T47D (cell line): Measurements from ENCODE around the gene UBE2O.

Source experiments
- DNase-seq, 2 experiments: peaks; one replicate each; pipeline versions ENCODE4 v3.0.0 to v3.0.0-alpha.2; 2011 to 2012; ENCODE audit warnings: low read depth in 1 of 2, low spot score in 1 of 2
- JUND ChIP-seq: IDR thresholded peaks from 2 replicates; pipeline ENCODE4 v1.6.1; 2012; ENCODE audit warnings: low read depth
- in situ Hi-C: cut with HindIII; loops from 2 replicates; pipeline ENCODE4 v1.10.0; 2016; ENCODE audit warnings: low sequenced_read_pairs, low pct_unique_long_range_greater_than_20kb

Gene UBE2O

GRCh38 chr17:76452660-76453430 is at the start of gene UBE2O:
UBE2O (minus strand) TSS chr17:76453152; CDS start chr17:76453141, 11 bp downstream.
- in situ Hi-C loops: no loop called here
- DNase-seq: peak; percentile 92
- no peak for TF ChIP-seq JUND

- TF ChIP-seq JUND: no peak
- in situ Hi-C loops: no loop called here
- no peak for DNase-seq
These were observed 48.9 kb upstream of the UBE2O start for GRCh38 chr17:76501827-76502307.

DNA sequence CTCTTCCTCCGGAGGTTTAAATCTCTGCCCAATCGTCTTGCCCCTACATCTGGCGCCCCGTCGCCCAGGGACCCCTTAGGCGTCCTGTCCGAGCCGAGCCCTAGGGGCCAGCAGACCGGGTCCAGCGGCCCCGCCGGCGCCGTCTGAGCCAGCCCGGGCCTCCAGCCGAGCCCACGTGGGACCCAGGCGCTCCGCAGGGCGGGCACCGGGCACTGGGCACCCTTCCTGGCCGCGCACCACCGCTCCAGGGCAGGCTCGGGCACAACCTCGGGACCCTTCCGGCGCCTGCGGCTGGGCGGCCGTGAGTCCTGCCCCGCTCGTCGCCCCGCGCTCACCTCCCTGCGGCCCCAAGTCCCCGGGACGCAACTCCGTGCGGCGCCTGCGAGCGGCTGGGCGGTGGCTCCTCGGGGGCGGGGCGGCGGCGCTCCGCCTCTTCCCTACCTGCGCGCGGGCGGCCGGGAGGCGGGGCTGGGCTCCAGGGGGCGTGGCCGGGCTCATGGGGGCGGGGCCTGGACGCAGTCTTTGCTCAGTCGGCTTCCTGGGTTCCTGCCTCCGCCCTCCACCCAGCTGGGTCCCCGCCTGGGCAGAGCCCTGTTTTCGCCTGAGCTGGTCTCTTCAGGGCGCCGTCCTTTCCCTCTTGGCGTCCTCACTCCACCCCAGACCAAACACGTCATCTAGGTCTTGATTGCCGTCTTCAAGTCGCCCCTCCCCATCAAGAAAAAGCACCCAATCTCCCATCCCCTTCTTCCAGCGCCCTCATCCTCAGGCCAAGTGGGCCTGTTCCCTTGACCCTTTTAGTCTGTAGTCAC is 48.3 kb upstream of the UBE2O start, which contains the start of gene RHBDF2:
Gene RHBDF2, minus strand, starts transcription at position 406 of the 809 bp plus-strand sequence. CDS start 19,899 bp downstream, outside the sequence.
- peak; percentile 94 to 99 for DNase-seq
- no peak for TF ChIP-seq JUND
- in situ Hi-C loops: no loop called here

DNA sequence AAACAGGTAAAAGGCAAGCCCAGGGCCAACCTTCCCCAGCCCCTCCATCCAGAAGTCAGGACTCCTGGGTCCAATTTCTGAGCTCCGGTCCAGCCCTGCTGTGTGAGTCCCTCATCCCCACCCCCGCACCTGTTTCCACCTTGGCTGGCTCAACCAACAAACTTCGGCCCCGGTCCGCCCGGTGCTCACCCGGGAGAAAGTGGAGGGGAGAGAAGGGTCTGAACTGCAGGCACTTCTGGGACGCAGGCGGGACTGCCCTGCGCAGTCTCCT is 47.7 kb upstream of the UBE2O start:
- peak in 1 of 2 experiments; percentile 54 for DNase-seq
- in situ Hi-C loops: no loop called here

DNA sequence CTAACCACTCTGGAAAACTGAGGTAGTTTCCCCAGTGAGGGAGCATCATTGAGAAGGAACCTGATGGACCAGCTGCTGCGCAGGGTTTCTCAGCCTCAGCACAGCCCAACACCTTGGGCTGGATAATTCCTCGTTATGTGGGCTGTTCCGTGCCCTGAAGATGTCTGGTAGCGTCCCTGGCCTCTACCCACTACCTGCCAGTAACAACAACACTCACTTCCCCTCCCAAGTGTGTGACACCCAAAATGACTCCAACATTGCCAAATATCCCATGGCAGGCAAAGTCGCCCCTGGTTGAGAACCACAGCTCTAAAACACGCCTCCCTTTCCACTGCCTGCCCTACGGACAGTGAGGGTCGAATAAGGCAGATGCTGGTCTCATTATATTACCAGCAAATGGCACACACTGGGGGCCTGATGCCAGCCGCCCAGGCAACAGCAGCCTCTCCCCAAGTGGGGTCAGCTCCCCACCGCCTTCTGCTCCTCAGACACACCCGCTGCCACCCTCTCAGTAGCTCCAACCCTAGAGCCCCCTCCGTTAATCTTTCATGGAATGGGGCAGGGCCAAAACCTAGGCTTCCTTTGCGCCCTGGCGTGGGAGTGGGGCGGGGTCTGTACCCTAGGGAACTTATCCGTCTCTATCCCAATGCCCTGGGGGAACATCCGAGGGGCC is 47.3 kb upstream of the UBE2O start:
- no peak for TF ChIP-seq JUND
- DNase-seq: no peak

More for the DNA sequence above, 47.7 kb upstream of the UBE2O start:
- no peak for TF ChIP-seq JUND

GRCh38 chr17:76499267-76499667 is 46.3 kb upstream of the UBE2O start:
- in situ Hi-C loops: no loop called here
- DNase-seq: no peak
- TF ChIP-seq JUND: no peak

More for the DNA sequence above, 47.3 kb upstream of the UBE2O start:
- in situ Hi-C loops: no loop called here

DNA sequence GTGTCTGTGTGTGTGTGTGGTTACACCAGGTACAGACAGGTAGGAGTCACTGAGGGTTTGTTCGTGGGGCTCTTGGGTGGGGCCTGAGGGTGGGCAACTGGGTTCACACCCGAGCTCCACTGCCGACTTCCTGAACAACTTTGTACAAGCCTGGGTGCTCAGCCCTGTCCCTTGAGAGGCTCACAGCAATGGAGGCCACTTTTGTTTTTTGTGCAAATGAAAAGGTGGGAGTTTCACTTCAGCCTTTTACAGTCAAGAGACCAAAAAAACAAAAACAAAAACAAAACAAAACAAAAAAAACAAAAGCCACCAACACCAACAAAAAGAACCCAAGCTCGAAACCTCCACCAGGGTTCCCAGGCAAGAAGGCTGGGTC is 45.9 kb upstream of the UBE2O start:
- in situ Hi-C loops: no loop called here
- TF ChIP-seq JUND: no peak
- no peak for DNase-seq

- no peak for TF ChIP-seq JUND
- in situ Hi-C loops: no loop called here
- peak; percentile 55 to 73 for DNase-seq
These were observed 45.3 kb upstream of the UBE2O start for GRCh38 chr17:76497979-76498875.

DNA sequence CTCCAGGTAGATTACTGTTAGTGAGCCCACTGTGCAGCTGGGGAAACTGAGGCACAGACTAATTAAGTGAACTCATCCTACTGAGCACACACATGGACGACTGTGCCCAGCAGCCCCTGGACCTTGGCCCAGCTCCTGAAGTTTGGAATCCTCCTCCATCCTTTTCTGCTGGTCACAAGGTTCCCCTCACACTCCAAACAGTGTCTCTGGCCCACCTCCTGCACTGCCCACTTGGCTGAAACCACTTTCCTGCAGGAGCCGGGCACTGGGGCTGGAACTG is 44.7 kb upstream of the UBE2O start:
- in situ Hi-C loops: no loop called here
- TF ChIP-seq JUND: no peak
- DNase-seq: no peak

- TF ChIP-seq JUND: no peak
These were observed 43.5 kb upstream of the UBE2O start for GRCh38 chr17:76496464-76496863.

GRCh38 chr17:76495663-76496400 is 42.9 kb upstream of the UBE2O start:
- in situ Hi-C loops: no loop called here
- TF ChIP-seq JUND: no peak
- peak in 1 of 2 experiments; percentile 35 for DNase-seq

More at GRCh38 chr17:76496464-76496863, 43.5 kb upstream of the UBE2O start:
- DNase-seq: no peak
- in situ Hi-C loops: no loop called here
